Measurements from ENCODE around the gene OPN1LW.
A peak's percentile ranks its signal among the peaks of the same experiment; 100 is the strongest.
"Not testable (repeated sequence)": the region's sequence is repeated elsewhere in the genome, so short reads cannot be mapped to it uniquely, and the experiment has no call there.

Gene OPN1LW

GRCh38 chrX:154144010-154144409, at the start of gene OPN1LW:
Gene OPN1LW (plus strand): TSS chrX:154144243. CDS start chrX:154144284, 41 bp downstream.
- not testable (repeated sequence) for DNase-seq (ENCODE audit: low read depth in 2 of 3, low spot score in 2 of 3)

- no peak for DNase-seq (ENCODE audit: low read depth in 2 of 3, low spot score in 2 of 3)
These were observed 49.2 kb upstream of the OPN1LW start for GRCh38 chrX:154094833-154095232.

- no peak for DNase-seq (ENCODE audit: low read depth in 2 of 3, low spot score in 2 of 3)
These were observed 47.7 kb upstream of the OPN1LW start for GRCh38 chrX:154096140-154097002.

- DNase-seq (ENCODE audit: low read depth in 2 of 3, low spot score in 2 of 3): peak in 2 of 3 experiments; percentile 10 to 31
These were observed 46.9 kb upstream of the OPN1LW start for GRCh38 chrX:154097003-154097588.

GRCh38 chrX:154097589-154098541, 46.2 kb upstream of the OPN1LW start, which contains the start of gene MECP2:
Gene MECP2 (minus strand): TSS chrX:154097717.
- peak; percentile 41 to 84 (median 55) for DNase-seq (ENCODE audit: low read depth in 2 of 3, low spot score in 2 of 3)

- no peak for DNase-seq (ENCODE audit: low read depth in 2 of 3, low spot score in 2 of 3)
These were observed 45.5 kb upstream of the OPN1LW start for GRCh38 chrX:154098551-154098950.

GRCh38 chrX:154113729-154114128, 30.3 kb upstream of the OPN1LW start:
- DNase-seq (ENCODE audit: low read depth in 2 of 3, low spot score in 2 of 3): no peak

GRCh38 chrX:154114652-154115051, 29.4 kb upstream of the OPN1LW start:
- no peak for DNase-seq (ENCODE audit: low read depth in 2 of 3, low spot score in 2 of 3)

GRCh38 chrX:154115071-154115470, 29.0 kb upstream of the OPN1LW start:
- DNase-seq (ENCODE audit: low read depth in 2 of 3, low spot score in 2 of 3): no peak

GRCh38 chrX:154115750-154116149, 28.3 kb upstream of the OPN1LW start:
- no peak for DNase-seq (ENCODE audit: low read depth in 2 of 3, low spot score in 2 of 3)

- DNase-seq (ENCODE audit: low read depth in 2 of 3, low spot score in 2 of 3): no peak
These were observed 27.4 kb upstream of the OPN1LW start for GRCh38 chrX:154116426-154117211.

- no peak for DNase-seq (ENCODE audit: low read depth in 2 of 3, low spot score in 2 of 3)
These were observed 26.5 kb upstream of the OPN1LW start for GRCh38 chrX:154117566-154117965.

- no peak for DNase-seq (ENCODE audit: low read depth in 2 of 3, low spot score in 2 of 3)
These were observed 23.5 kb upstream of the OPN1LW start for GRCh38 chrX:154120567-154120966.

- no peak for DNase-seq (ENCODE audit: low read depth in 2 of 3, low spot score in 2 of 3)
These were observed 22.8 kb upstream of the OPN1LW start for GRCh38 chrX:154121207-154121606.

- no peak for DNase-seq (ENCODE audit: low read depth in 2 of 3, low spot score in 2 of 3)
These were observed 22.1 kb upstream of the OPN1LW start for GRCh38 chrX:154121961-154122360.

- DNase-seq (ENCODE audit: low read depth in 2 of 3, low spot score in 2 of 3): no peak
These were observed 20.5 kb upstream of the OPN1LW start for GRCh38 chrX:154123241-154124219.

- DNase-seq (ENCODE audit: low read depth in 2 of 3, low spot score in 2 of 3): no peak
These were observed 18.5 kb upstream of the OPN1LW start for GRCh38 chrX:154125391-154126040.

- no peak for DNase-seq (ENCODE audit: low read depth in 2 of 3, low spot score in 2 of 3)
These were observed 17.9 kb upstream of the OPN1LW start for GRCh38 chrX:154126101-154126500.

GRCh38 chrX:154131955-154132354, 12.1 kb upstream of the OPN1LW start:
- no peak for DNase-seq (ENCODE audit: low read depth in 2 of 3, low spot score in 2 of 3)
